B cell (primary cell): ENCODE measurements around the gene PCDH9. TPM values are rescaled to one million over a fixed set of nuclear protein-coding genes. Genes with fewer than 3 reads are reported as not detected.

Source experiments
- ATAC-seq: fragments of 200-7000 bp; cut with Tn5 transposase; one replicate; pipeline ENCODE4 v1.10.0; 2021; ENCODE audit warnings: low read depth, mild to moderate bottlenecking, moderate number of reproducible peaks, moderate library complexity
- CTCF ChIA-PET: fragments of 350-600 bp; sonication (Branson Sonifier 250); formaldehyde crosslinking; loops from one replicate; lab custom pipeline; 2021; ENCODE audit warnings: antibody characterized with exemption, inconsistent platforms; lab: Charles Lee
- POLR2A ChIA-PET: fragments of 350-600 bp; sonication (Branson Sonifier 250); formaldehyde crosslinking; loops from one replicate; lab custom pipeline; 2021; ENCODE audit warnings: antibody characterized with exemption; lab: Charles Lee
- DNase-seq: peaks from one replicate; pipeline ENCODE4 v3.0.0; 2013
- H2AFZ ChIP-seq: 2 replicates; pipeline ENCODE4 v1.6.1; 2012; ENCODE audit warnings: mild to moderate bottlenecking, low read depth, low read length; ENCODE audit not compliant: insufficient read depth, poor library complexity, severe bottlenecking
- H3K27ac ChIP-seq, 2 donors: 1 replicate in 1 of 2; 2 replicates in 1 of 2; pipeline ENCODE4 v1.5.1; 2012 to 2013; ENCODE audit warnings: low read length in 2 of 2, mild to moderate bottlenecking in 2 of 2, moderate library complexity in 1 of 2
- H3K27me3 ChIP-seq, 4 experiments: fragments of 200-600 bp in 1 of 4; sonication (generic) in 1 of 4; replicated peaks in 1 of 4; 1 replicate in 2 of 4; 2 replicates in 2 of 4; pipeline versions ENCODE4 v1.6.1 to v1.7.0; 2013 to 2016; ENCODE audit warnings: low read length in 3 of 4, mild to moderate bottlenecking in 2 of 4, mixed read lengths in 1 of 4, moderate library complexity in 1 of 4; ENCODE audit not compliant: insufficient read depth in 4 of 4, control insufficient read depth in 3 of 4; ENCODE audit errors: control extremely low read depth in 1 of 4
- H3K36me3 ChIP-seq, 2 experiments: replicated peaks in 1 of 2; 1 replicate in 1 of 2; 2 replicates in 1 of 2; pipeline versions ENCODE4 v1.6.1 to v1.7.1; 2013; ENCODE audit warnings: low read length in 1 of 2; ENCODE audit not compliant: insufficient read depth in 2 of 2, control insufficient read depth in 1 of 2; ENCODE audit errors: control extremely low read depth in 1 of 2, extremely low read depth in 1 of 2
- H3K4me1 ChIP-seq, 2 donors: fragments of 200-600 bp in 1 of 2; sonication (generic) in 1 of 2; 1 replicate in 1 of 2; 2 replicates in 1 of 2; pipeline versions ENCODE4 v1.5.1 to v1.6.1; 2013 to 2017; ENCODE audit warnings: low read length in 2 of 2; ENCODE audit not compliant: control insufficient read depth in 2 of 2, insufficient read depth in 2 of 2
- H3K4me2 ChIP-seq: replicated peaks from 2 replicates; pipeline ENCODE3; 2012; ENCODE audit warnings: mild to moderate bottlenecking, low read depth, low read length; ENCODE audit not compliant: poor library complexity, severe bottlenecking
- H3K4me3 ChIP-seq, 5 experiments: fragments of 200-600 bp in 1 of 5; sonication (generic) in 1 of 5; 1 replicate in 3 of 5; 2 replicates in 2 of 5; pipeline versions ENCODE4 v1.5.1 to v1.7.0; 2011 to 2016; ENCODE audit warnings: low read length in 4 of 5, mild to moderate bottlenecking in 4 of 5, low read depth in 2 of 5, control low read depth in 1 of 5, moderate library complexity in 1 of 5; ENCODE audit not compliant: insufficient read depth in 1 of 5; ENCODE audit errors: control extremely low read depth in 1 of 5, extremely low read depth in 1 of 5
- H3K79me2 ChIP-seq: fragments of 200-600 bp; sonication (generic); one replicate; pipeline ENCODE4 v1.6.0; 2016; ENCODE audit warnings: low read length; ENCODE audit not compliant: control insufficient read depth, insufficient read depth
- H3K9ac ChIP-seq: fragments of 200-600 bp; sonication (generic); 2 replicates; pipeline ENCODE4 v1.6.1; 2017; ENCODE audit warnings: mild to moderate bottlenecking, low read length, moderate library complexity
- H3K9me3 ChIP-seq, 3 donors: one replicate each; pipeline versions ENCODE4 v1.6.1 to v1.7.1; 2013; ENCODE audit warnings: low read length in 2 of 3; ENCODE audit not compliant: control insufficient read depth in 2 of 3, insufficient read depth in 1 of 3; ENCODE audit errors: control extremely low read depth in 1 of 3
- H4K20me1 ChIP-seq: 2 replicates; pipeline ENCODE4 v1.6.0; 2012; ENCODE audit warnings: mild to moderate bottlenecking, low read length; ENCODE audit not compliant: insufficient read depth, control insufficient read depth, poor library complexity, severe bottlenecking
- H3K27ac Mint-ChIP-seq: one replicate; pipeline ENCODE4 v1.8.0; 2021; ENCODE audit warnings: mixed read lengths
- H3K27me3 Mint-ChIP-seq: one replicate; pipeline ENCODE4 v1.8.0; 2021; ENCODE audit warnings: mixed read lengths
- H3K4me1 Mint-ChIP-seq: one replicate; pipeline ENCODE4 v1.8.0; 2021; ENCODE audit warnings: mixed read lengths
- H3K4me3 Mint-ChIP-seq: one replicate; pipeline ENCODE4 v1.8.0; 2021; ENCODE audit warnings: mixed read lengths
- H3K9me3 Mint-ChIP-seq: one replicate; pipeline ENCODE4 v1.8.0; 2022; ENCODE audit warnings: mixed read lengths; ENCODE audit not compliant: insufficient read depth
- CTCF ChIP-seq: fragments of 200-600 bp; IDR thresholded peaks from one replicate; pipeline ENCODE4 v1.8.0; 2022; ENCODE audit warnings: antibody characterized with exemption, mild to moderate bottlenecking
- EZH2 ChIP-seq: IDR thresholded peaks from 2 replicates; pipeline ENCODE4 v1.6.1; 2012; ENCODE audit warnings: borderline replicate concordance, low read depth, mild to moderate bottlenecking, moderate library complexity, low read length; ENCODE audit not compliant: insufficient read depth, poor library complexity, severe bottlenecking
- WGBS: methylation state at CpG from one replicate; pipeline ENCODE4 v1.1.5; 2013; ENCODE audit warnings: missing lambda C conversion rate; ENCODE audit not compliant: insufficient coverage; 5-methylcytosine and 5-hydroxymethylcytosine counted together
- intact Hi-C: fragments of 100-400 bp; cut with micrococcal nuclease; formaldehyde crosslinking; loops from one replicate; pipeline ENCODE4 v1.10.0; 2022
- polyA plus RNA-seq: library from polyadenylated mRNA; depleted of rRNA; stranded (reverse); fragments of >200 nt; gene quantifications from 2 replicates; pipeline ENCODE4 v1.2.3, GENCODE V29; 2012
- total RNA-seq, 2 donors: library from RNA; stranded (reverse); fragments of 120-200 nt in 1 of 2; gene quantifications; 1 replicate in 1 of 2; 2 replicates in 1 of 2; pipeline versions ENCODE4 v1.2.3 to v1.2.4, GENCODE V29; 2013 to 2022

The PCDH9 gene
- total and polyA plus RNA-seq, 2 donors (not counting 1 experiment from before 2014, with no cell fraction given): 13.1 to 21.8 TPM

GRCh38 chr13:66301482-66301881 lies 928.7 kb downstream of the PCDH9 start:
- no peak overlapping the region for H3K4me3 Mint-ChIP-seq
- ATAC-seq (no peak), DNase-seq (no peak)
- H3K9me3 Mint-ChIP-seq: no peaks in the 10 kb centered on the region
- H4K20me1 ChIP-seq: no peaks in the 10 kb centered on the region
- H3K27me3 Mint-ChIP-seq: no peaks in the 10 kb centered on the region
- no peak overlapping the region for H2AFZ ChIP-seq
- TF ChIP-seq CTCF: no peak
- no peak for TF ChIP-seq EZH2
- no peaks in the 10 kb centered on the region for H3K36me3 ChIP-seq
- peaks cover 11% of the 10 kb centered on the region for H3K4me1 Mint-ChIP-seq
- no peak overlapping the region for H3K9ac ChIP-seq
- H3K27ac ChIP-seq: no peak overlapping the region
- no peaks in the 10 kb centered on the region for H3K27me3 ChIP-seq
- H3K27ac Mint-ChIP-seq: no peak overlapping the region
- CTCF ChIA-PET: no interaction called here
- intact Hi-C loops: no loop called here
- POLR2A ChIA-PET: no interaction called here
- peaks cover 0 to 3% (median 0%) of the 10 kb centered on the region in 3 donors for H3K9me3 ChIP-seq
- H3K4me1 ChIP-seq: peaks cover 4 to 7% of the 10 kb centered on the region in 2 donors
- H3K4me2 ChIP-seq: no peak overlapping the region
- H3K4me3 ChIP-seq: no peak overlapping the region
- no peaks in the 10 kb centered on the region for H3K79me2 ChIP-seq

GRCh38 chr13:66301006-66301405 lies 929.1 kb downstream of the PCDH9 start:
- no peak for ATAC-seq
- H3K27ac Mint-ChIP-seq: no peak overlapping the region
- H3K4me3 ChIP-seq: no peak overlapping the region
- no peak overlapping the region for H3K4me2 ChIP-seq
- no peak overlapping the region for H3K9ac ChIP-seq
- H3K27me3 ChIP-seq: no peaks in the 10 kb centered on the region
- no peaks in the 10 kb centered on the region for H3K9me3 Mint-ChIP-seq
- no peaks in the 10 kb centered on the region for H4K20me1 ChIP-seq
- CTCF ChIA-PET: no interaction called here
- no peak overlapping the region for H3K27ac ChIP-seq
- peaks cover 4 to 5% of the 10 kb centered on the region in 2 donors for H3K4me1 ChIP-seq
- no peaks in the 10 kb centered on the region for H3K27me3 Mint-ChIP-seq
- H3K9me3 ChIP-seq: peaks cover 0 to 3% (median 0%) of the 10 kb centered on the region in 3 donors
- H3K4me1 Mint-ChIP-seq: peaks cover 11% of the 10 kb centered on the region
- intact Hi-C loops: no loop called here
- H3K36me3 ChIP-seq: no peaks in the 10 kb centered on the region
- POLR2A ChIA-PET: no interaction called here
- no peak overlapping the region for H2AFZ ChIP-seq
- DNase-seq: no peak
- no peak for TF ChIP-seq EZH2
- no peak for TF ChIP-seq CTCF
- WGBS: no CpG with 5 or more reads among the region's 1 CpG
- no peaks in the 10 kb centered on the region for H3K79me2 ChIP-seq
- no peak overlapping the region for H3K4me3 Mint-ChIP-seq
